Common myeloid progenitor, CD34-positive (primary cell): ENCODE measurements around the gene LSM10.

ENCODE experiments used
- CTCF ChIA-PET: fragments of 350-600 bp; sonication (Branson Sonifier 250); formaldehyde crosslinking; loops from one replicate; lab custom pipeline; 2021; ENCODE audit warnings: antibody characterized with exemption; lab: Charles Lee
- POLR2A ChIA-PET: fragments of 350-600 bp; sonication (Branson Sonifier 250); formaldehyde crosslinking; loops from one replicate; lab custom pipeline; 2021; ENCODE audit warnings: antibody characterized with exemption; lab: Charles Lee
- DNase-seq, 3 donors: peaks; one replicate each; pipeline versions ENCODE4 v3.0.0 to v3.0.0-alpha.2; 2013
- H3K27ac ChIP-seq, 2 experiments: 1 replicate in 1 of 2; 2 replicates in 1 of 2; pipeline ENCODE4 v1.7.0; 2013; ENCODE audit warnings: inconsistent platforms in 2 of 2, low read length in 2 of 2, mild to moderate bottlenecking in 2 of 2, low read depth in 1 of 2, moderate library complexity in 1 of 2; ENCODE audit not compliant: severe bottlenecking in 2 of 2, insufficient read depth in 1 of 2, poor library complexity in 1 of 2
- H3K27me3 ChIP-seq, 5 experiments: replicated peaks in 2 of 5; 1 replicate in 3 of 5; 2 replicates in 2 of 5; pipeline versions ENCODE4 v1.6.1 to v1.7.0; 2013; ENCODE audit warnings: low read length in 4 of 5, mild to moderate bottlenecking in 2 of 5, moderate library complexity in 2 of 5, inconsistent platforms in 1 of 5; ENCODE audit not compliant: insufficient read depth in 5 of 5, control insufficient read depth in 4 of 5
- H3K36me3 ChIP-seq, 4 experiments: 1 replicate in 2 of 4; 2 replicates in 2 of 4; pipeline versions ENCODE4 v1.6.1 to v1.7.0; 2013; ENCODE audit warnings: low read length in 3 of 4, control low read depth in 1 of 4, mild to moderate bottlenecking in 1 of 4; ENCODE audit not compliant: control insufficient read depth in 4 of 4, insufficient read depth in 4 of 4
- H3K4me1 ChIP-seq, 4 experiments: 1 replicate in 3 of 4; 2 replicates in 1 of 4; pipeline versions ENCODE4 v1.6.1 to v1.7.1; 2013; ENCODE audit warnings: low read length in 3 of 4, mild to moderate bottlenecking in 3 of 4, control low read depth in 1 of 4, inconsistent platforms in 1 of 4, moderate library complexity in 1 of 4; ENCODE audit not compliant: control insufficient read depth in 4 of 4, insufficient read depth in 4 of 4; ENCODE audit errors: control extremely low read depth in 1 of 4
- H3K4me3 ChIP-seq, 7 experiments: 1 replicate in 4 of 7; 2 replicates in 3 of 7; pipeline versions ENCODE4 v1.5.1 to v1.7.0; 2013; ENCODE audit warnings: mild to moderate bottlenecking in 7 of 7, low read length in 6 of 7, moderate library complexity in 6 of 7, inconsistent platforms in 2 of 7, low read depth in 2 of 7, control low read depth in 1 of 7; ENCODE audit not compliant: insufficient read depth in 4 of 7, control insufficient read depth in 1 of 7; ENCODE audit errors: extremely low read depth in 1 of 7
- H3K9me3 ChIP-seq, 5 experiments: 1 replicate in 4 of 5; 2 replicates in 1 of 5; pipeline versions ENCODE4 v1.6.1 to v1.7.1; 2013; ENCODE audit warnings: low read length in 4 of 5, mild to moderate bottlenecking in 2 of 5, inconsistent platforms in 1 of 5, low read depth in 1 of 5, moderate library complexity in 1 of 5; ENCODE audit not compliant: control insufficient read depth in 4 of 5, insufficient read depth in 2 of 5; ENCODE audit errors: control extremely low read depth in 1 of 5
- WGBS: methylation state at CpG from one replicate; pipeline ENCODE4 v1.1.5; 2013; ENCODE audit not compliant: insufficient coverage; 5-methylcytosine and 5-hydroxymethylcytosine counted together

Gene LSM10

DNA sequence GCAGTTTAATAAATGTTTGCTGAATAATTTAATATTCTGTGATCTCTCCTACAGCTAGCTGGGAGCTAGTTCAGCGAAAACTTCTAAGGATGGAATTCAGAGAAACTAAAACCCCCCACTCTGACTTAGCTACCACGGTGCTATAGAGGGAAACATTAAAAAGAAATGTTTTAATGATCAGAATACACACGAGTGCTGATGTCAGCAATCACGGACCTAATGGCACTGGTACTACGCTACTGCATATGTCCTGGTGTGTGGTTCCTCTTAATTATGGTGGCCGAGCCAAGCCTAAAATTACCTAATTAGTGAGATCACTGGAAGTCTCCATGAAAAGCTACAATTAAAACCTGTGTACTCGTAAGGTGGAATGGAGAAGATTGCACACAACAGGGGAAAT is 23.9 kb upstream of the LSM10 start:
- Histone ChIP-seq H3K27me3 (no peaks in the 10 kb centered on the region), H3K4me1 (peaks cover 0 to 6% (median 5%) of the 10 kb centered on the region in 4 experiments), H3K27ac (no peak overlapping the region), H3K4me3 (no peak overlapping the region), H3K36me3 (peaks cover 0 to 6% (median 2%) of the 10 kb centered on the region in 4 experiments), H3K9me3 (no peaks in the 10 kb centered on the region)
- ChIA-PET POLR2A (interaction anchor here (1.6 kb wide), 1 partner anchor 80 kb away, joined by 3 read pairs; no protein-coding TSS in a partner anchor), CTCF (interaction anchor here (0.7 to 6.5 kb wide), 9 partner anchors 9 to 86 kb away, joined by 3 to 72 read pairs (median 3); partner anchors contain the start of gene LSM10)
- 97% methylated on average over 5 of the region's 7 CpGs for WGBS
- no peak for DNase-seq

DNA sequence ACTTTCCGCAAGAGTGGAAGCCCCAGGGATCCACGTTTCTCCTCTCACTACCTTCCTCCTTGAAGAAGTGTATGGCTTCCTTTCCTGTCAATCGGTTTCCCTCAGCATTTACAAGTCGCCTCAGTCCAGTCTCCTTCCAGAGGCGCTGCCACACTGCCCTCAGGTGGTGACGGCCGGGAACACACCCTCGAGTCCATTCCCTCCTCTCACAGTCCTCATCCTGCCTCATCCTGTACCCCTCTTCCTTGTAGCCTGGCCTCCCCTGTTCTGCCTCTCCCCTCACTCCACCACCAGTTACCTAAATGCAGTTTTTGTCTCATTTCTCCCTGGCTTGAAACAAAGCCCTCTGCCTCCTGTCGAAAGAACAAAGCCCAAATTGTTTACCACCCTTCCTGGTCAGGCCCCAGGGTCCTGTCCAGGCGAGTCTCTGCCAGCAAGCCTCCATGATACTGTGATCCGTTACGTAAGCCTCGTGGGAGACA is 23.2 kb upstream of the LSM10 start:
- 29% methylated on average over 12 of the region's 13 CpGs for WGBS
- ChIA-PET CTCF (interaction anchor here (0.7 to 6.5 kb wide), 9 partner anchors 21 to 85 kb away, joined by 3 to 86 read pairs (median 7); no protein-coding TSS in a partner anchor), POLR2A (interaction anchor here (1.6 kb wide), 1 partner anchor 80 kb away, joined by 3 read pairs; no protein-coding TSS in a partner anchor)
- Histone ChIP-seq H3K9me3 (no peaks in the 10 kb centered on the region), H3K4me1 (peaks cover 0 to 6% (median 5%) of the 10 kb centered on the region in 4 experiments), H3K36me3 (peaks cover 0 to 6% (median 2%) of the 10 kb centered on the region in 4 experiments), H3K4me3 (no peak overlapping the region), H3K27ac (no peak overlapping the region), H3K27me3 (no peaks in the 10 kb centered on the region)
- peak; percentile 73 to 87 (median 82) for DNase-seq

DNA sequence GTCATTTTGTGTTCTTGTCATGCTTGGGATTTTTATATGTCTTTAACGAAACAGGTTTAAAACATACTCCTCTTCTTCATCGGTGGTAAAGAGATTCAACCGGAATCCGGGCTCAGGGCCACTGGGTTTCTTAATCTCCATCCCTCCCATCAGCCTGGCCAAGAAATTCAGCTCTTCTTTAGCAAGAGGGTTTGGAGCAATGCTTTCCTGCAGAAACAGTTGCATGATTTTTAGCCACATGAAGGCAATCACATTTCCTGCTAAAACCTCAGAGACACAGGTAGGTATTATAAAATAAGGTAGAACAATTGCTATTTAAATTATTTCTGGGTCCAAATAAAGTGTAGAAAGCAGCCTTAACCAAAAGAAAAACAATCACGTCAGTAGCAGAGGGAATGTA is 22.7 kb upstream of the LSM10 start:
- POLR2A ChIA-PET, result no interaction called here
- 94% methylated on average over 4 of the region's 5 CpGs for WGBS
- no peaks in the 10 kb centered on the region for H3K9me3 ChIP-seq
- peaks cover 0 to 6% (median 2%) of the 10 kb centered on the region in 4 experiments for H3K36me3 ChIP-seq
- DNase-seq, result no peak
- CTCF ChIA-PET, result interaction anchor here (1.0 to 5.8 kb wide), 8 partner anchors 8 to 76 kb away, joined by 3 to 86 read pairs (median 6); no protein-coding TSS in a partner anchor
- H3K27ac ChIP-seq, result no peak overlapping the region
- H3K4me3 ChIP-seq, result no peak overlapping the region
- no peaks in the 10 kb centered on the region for H3K27me3 ChIP-seq
- H3K4me1 ChIP-seq, result peaks cover 0 to 6% (median 5%) of the 10 kb centered on the region in 4 experiments

GRCh38 chr1:36419569-36419968 is 21.9 kb upstream of the LSM10 start:
- POLR2A ChIA-PET, result no interaction called here
- 92% methylated on average over 4 of the region's 4 CpGs for whole genome bisulfite sequencing
- H3K4me1 ChIP-seq, result peaks cover 0 to 6% (median 5%) of the 10 kb centered on the region in 4 experiments
- no peak overlapping the region for H3K4me3 ChIP-seq
- peaks cover 0 to 1% (median 0%) of the 10 kb centered on the region in 5 experiments for H3K9me3 ChIP-seq
- no peaks in the 10 kb centered on the region for H3K27me3 ChIP-seq
- CTCF ChIA-PET, result interaction anchor here (0.6 to 5.8 kb wide), 11 partner anchors 8 to 285 kb away, joined by 3 to 86 read pairs (median 4); no protein-coding TSS in a partner anchor
- H3K36me3 ChIP-seq, result peaks cover 0 to 6% (median 2%) of the 10 kb centered on the region in 4 experiments
- no peak overlapping the region for H3K27ac ChIP-seq
- DNase-seq, result no peak

- no peak for DNase-seq
- CTCF ChIA-PET, result interaction anchor here (0.6 to 5.8 kb wide), 9 partner anchors 8 to 284 kb away, joined by 3 to 86 read pairs (median 4); no protein-coding TSS in a partner anchor
- 100% methylated on average over 1 of the region's 3 CpGs for WGBS
- Histone ChIP-seq H3K4me1 (peaks cover 0 to 6% (median 5%) of the 10 kb centered on the region in 4 experiments), H3K27ac (no peak overlapping the region), H3K27me3 (no peaks in the 10 kb centered on the region), H3K36me3 (peaks cover 0 to 6% (median 2%) of the 10 kb centered on the region in 4 experiments), H3K9me3 (peaks cover 0 to 4% (median 0%) of the 10 kb centered on the region in 5 experiments), H3K4me3 (no peak overlapping the region)
- POLR2A ChIA-PET, result no interaction called here
Measured at GRCh38 chr1:36419140-36419539, 21.4 kb upstream of the LSM10 start.

GRCh38 chr1:36417931-36418330 is 20.2 kb upstream of the LSM10 start:
- Histone ChIP-seq H3K4me1 (peaks cover 0 to 6% (median 5%) of the 10 kb centered on the region in 4 experiments), H3K4me3 (no peak overlapping the region), H3K9me3 (peaks cover 0 to 4% (median 0%) of the 10 kb centered on the region in 5 experiments), H3K36me3 (peaks cover 0 to 6% (median 2%) of the 10 kb centered on the region in 4 experiments), H3K27ac (no peak overlapping the region), H3K27me3 (no peaks in the 10 kb centered on the region)
- WGBS, result 100% methylated on average over 2 of the region's 9 CpGs
- ChIA-PET CTCF (interaction anchor here (0.9 to 5.8 kb wide), 6 partner anchors 31 to 136 kb away, joined by 3 to 86 read pairs (median 3); no protein-coding TSS in a partner anchor), POLR2A (no interaction called here)
- DNase-seq, result no peak
